Subcutaneous abdominal adipose tissue (tissue), 5 donors: Measurements from ENCODE around the gene NEDD8.

Experiments
- H3K27ac ChIP-seq: one replicate; pipeline ENCODE4 v1.7.0; 2013; ENCODE audit warnings: low read depth, mild to moderate bottlenecking, inconsistent platforms, low read length, moderate library complexity
- H3K27me3 ChIP-seq, 5 donors: one replicate each; pipeline ENCODE4 v1.7.0; 2013; ENCODE audit warnings: low read length in 5 of 5, inconsistent platforms in 1 of 5; ENCODE audit not compliant: control insufficient read depth in 5 of 5, insufficient read depth in 4 of 5
- H3K36me3 ChIP-seq, 5 donors: one replicate each; pipeline ENCODE4 v1.7.0; 2013; ENCODE audit warnings: low read length in 5 of 5; ENCODE audit not compliant: control insufficient read depth in 5 of 5, insufficient read depth in 5 of 5
- H3K4me1 ChIP-seq, 5 donors: one replicate each; pipeline ENCODE4 v1.7.0; 2013; ENCODE audit warnings: low read length in 5 of 5, mild to moderate bottlenecking in 3 of 5, moderate library complexity in 1 of 5; ENCODE audit not compliant: control insufficient read depth in 5 of 5, insufficient read depth in 5 of 5
- H3K4me3 ChIP-seq, 5 donors: one replicate each; pipeline ENCODE4 v1.7.0; 2013; ENCODE audit warnings: low read length in 5 of 5, low read depth in 1 of 5
- H3K9ac ChIP-seq, 5 donors: one replicate each; pipeline ENCODE4 v1.7.0; 2013; ENCODE audit warnings: low read length in 5 of 5, mild to moderate bottlenecking in 4 of 5, moderate library complexity in 3 of 5
- H3K9me3 ChIP-seq, 5 donors: one replicate each; pipeline ENCODE4 v1.7.0; 2013; ENCODE audit warnings: low read length in 5 of 5; ENCODE audit not compliant: control insufficient read depth in 5 of 5
- donor health status: healthy.
- donor health status: healthy.
- donor health status: healthy.
- donor health status: healthy.
- donor health status: healthy.

The NEDD8 gene

GRCh38 chr14:24237463-24237955, 5.3 kb upstream of the NEDD8 start:
- H3K9ac ChIP-seq = no peak overlapping the region
- peak overlapping the region; percentile 27 for H3K27ac ChIP-seq
- H3K27me3 ChIP-seq = no peaks in the 10 kb centered on the region
- H3K4me3 ChIP-seq = no peak overlapping the region
- H3K9me3 ChIP-seq = no peaks in the 10 kb centered on the region
- H3K36me3 ChIP-seq = peaks cover 25 to 70% (median 60%) of the 10 kb centered on the region in 5 donors
- H3K4me1 ChIP-seq = peaks cover 5 to 57% (median 45%) of the 10 kb centered on the region in 5 donors

- Histone ChIP-seq H3K27me3 (no peaks in the 10 kb centered on the region), H3K36me3 (peaks cover 25 to 70% (median 60%) of the 10 kb centered on the region in 5 donors), H3K4me3 (no peak overlapping the region), H3K9me3 (no peaks in the 10 kb centered on the region), H3K9ac (peak overlapping the region in 1 of 5 donors; percentile 39), H3K27ac (no peak overlapping the region), H3K4me1 (peaks cover 5 to 56% (median 44%) of the 10 kb centered on the region in 5 donors)
Measured at GRCh38 chr14:24236689-24237462, 4.7 kb upstream of the NEDD8 start.

GRCh38 chr14:24235804-24236688, 3.9 kb upstream of the NEDD8 start:
- H3K4me3 ChIP-seq = no peak overlapping the region
- H3K9me3 ChIP-seq = no peaks in the 10 kb centered on the region
- no peak overlapping the region for H3K27ac ChIP-seq
- peaks cover 25 to 68% (median 59%) of the 10 kb centered on the region in 5 donors for H3K36me3 ChIP-seq
- H3K27me3 ChIP-seq = no peaks in the 10 kb centered on the region
- H3K9ac ChIP-seq = peak overlapping the region in 1 of 5 donors; percentile 39
- peaks cover 8 to 56% (median 44%) of the 10 kb centered on the region in 5 donors for H3K4me1 ChIP-seq

- Histone ChIP-seq H3K4me1 (peaks cover 8 to 44% (median 32%) of the 10 kb centered on the region in 5 donors), H3K27me3 (no peaks in the 10 kb centered on the region), H3K4me3 (no peak overlapping the region), H3K9me3 (no peaks in the 10 kb centered on the region), H3K36me3 (peaks cover 19 to 51% (median 42%) of the 10 kb centered on the region in 5 donors), H3K27ac (peak overlapping the region; percentile 97), H3K9ac (no peak overlapping the region)
Measured at GRCh38 chr14:24234095-24235005, 2.2 kb upstream of the NEDD8 start.

GRCh38 chr14:24233538-24233866, 1.3 kb upstream of the NEDD8 start:
- Histone ChIP-seq H3K27me3 (no peaks in the 10 kb centered on the region), H3K9ac (peak overlapping the region; percentile 23 to 96 (median 81)), H3K9me3 (no peaks in the 10 kb centered on the region), H3K4me3 (peak overlapping the region; percentile 93 to 98 (median 96)), H3K27ac (peak overlapping the region; percentile 97), H3K36me3 (peaks cover 17 to 43% (median 33%) of the 10 kb centered on the region in 5 donors), H3K4me1 (peaks cover 8 to 37% (median 29%) of the 10 kb centered on the region in 5 donors)

GRCh38 chr14:24232645-24233537, 724 bp upstream of the NEDD8 start, which contains the start of gene GMPR2:
TSS of gene GMPR2 (plus strand) at chr14:24232929. CDS start at chr14:24233254, 325 bp downstream.
- Histone ChIP-seq H3K4me3 (peak within 1 kb of the TSS; percentile 93 to 98 (median 96)), H3K27ac (peak within 1 kb of the TSS; percentile 97), H3K27me3 (no peaks in the 10 kb centered on the region), H3K9ac (peak within 1 kb of the TSS; percentile 78 to 96 (median 84)), H3K36me3 (peaks cover 17 to 40% (median 27%) of the 10 kb centered on the region in 5 donors), H3K4me1 (peaks cover 8 to 36% (median 29%) of the 10 kb centered on the region in 5 donors), H3K9me3 (no peaks in the 10 kb centered on the region)

GRCh38 chr14:24231263-24232120, 675 bp downstream of the NEDD8 start:
- H3K27ac ChIP-seq = peak overlapping the region; percentile 97
- H3K36me3 ChIP-seq = peaks cover 11 to 31% (median 16%) of the 10 kb centered on the region in 5 donors
- peak overlapping the region; percentile 76 to 96 (median 84) for H3K9ac ChIP-seq
- peaks cover 8 to 36% (median 29%) of the 10 kb centered on the region in 5 donors for H3K4me1 ChIP-seq
- peak overlapping the region; percentile 93 to 98 (median 96) for H3K4me3 ChIP-seq
- H3K9me3 ChIP-seq = no peaks in the 10 kb centered on the region
- no peaks in the 10 kb centered on the region for H3K27me3 ChIP-seq

- H3K9ac ChIP-seq = peak overlapping the region in 1 of 5 donors; percentile 3
- no peaks in the 10 kb centered on the region for H3K27me3 ChIP-seq
- peaks cover 8 to 29% (median 26%) of the 10 kb centered on the region in 5 donors for H3K4me1 ChIP-seq
- no peaks in the 10 kb centered on the region for H3K9me3 ChIP-seq
- H3K27ac ChIP-seq = no peak overlapping the region
- H3K36me3 ChIP-seq = peaks cover 0 to 9% (median 2%) of the 10 kb centered on the region in 5 donors
- H3K4me3 ChIP-seq = no peak overlapping the region
Measured at GRCh38 chr14:24228902-24229301, 3.3 kb downstream of the NEDD8 start.
